Measurements from ENCODE around the gene MLEC.

The MLEC gene

DNA sequence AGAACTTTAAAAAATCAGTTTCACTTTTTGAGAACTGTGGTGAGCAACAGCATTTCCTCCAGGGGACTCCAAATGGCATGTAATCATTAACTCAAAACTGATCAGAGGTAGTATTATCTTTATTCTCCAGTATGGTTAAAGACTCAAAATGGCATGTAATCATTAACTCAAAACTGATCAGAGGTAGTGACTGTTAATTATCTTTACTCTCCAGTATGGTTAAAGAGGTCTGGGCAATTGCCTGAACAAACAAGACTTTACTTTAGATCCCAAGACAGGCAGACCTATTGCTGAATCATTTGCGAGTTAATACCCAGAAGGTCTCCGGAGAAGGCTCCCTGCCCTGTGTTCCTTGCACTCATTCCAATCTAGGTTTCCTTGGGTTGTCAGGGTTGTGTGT is 32.1 kb downstream of the MLEC start:
- H3K36me3 ChIP-seq (ENCODE audit: control insufficient read depth, low read length), result peaks cover 83% of the 10 kb centered on the region
- no peak overlapping the region for H3K27ac ChIP-seq (ENCODE audit: low read depth, low read length)

DNA sequence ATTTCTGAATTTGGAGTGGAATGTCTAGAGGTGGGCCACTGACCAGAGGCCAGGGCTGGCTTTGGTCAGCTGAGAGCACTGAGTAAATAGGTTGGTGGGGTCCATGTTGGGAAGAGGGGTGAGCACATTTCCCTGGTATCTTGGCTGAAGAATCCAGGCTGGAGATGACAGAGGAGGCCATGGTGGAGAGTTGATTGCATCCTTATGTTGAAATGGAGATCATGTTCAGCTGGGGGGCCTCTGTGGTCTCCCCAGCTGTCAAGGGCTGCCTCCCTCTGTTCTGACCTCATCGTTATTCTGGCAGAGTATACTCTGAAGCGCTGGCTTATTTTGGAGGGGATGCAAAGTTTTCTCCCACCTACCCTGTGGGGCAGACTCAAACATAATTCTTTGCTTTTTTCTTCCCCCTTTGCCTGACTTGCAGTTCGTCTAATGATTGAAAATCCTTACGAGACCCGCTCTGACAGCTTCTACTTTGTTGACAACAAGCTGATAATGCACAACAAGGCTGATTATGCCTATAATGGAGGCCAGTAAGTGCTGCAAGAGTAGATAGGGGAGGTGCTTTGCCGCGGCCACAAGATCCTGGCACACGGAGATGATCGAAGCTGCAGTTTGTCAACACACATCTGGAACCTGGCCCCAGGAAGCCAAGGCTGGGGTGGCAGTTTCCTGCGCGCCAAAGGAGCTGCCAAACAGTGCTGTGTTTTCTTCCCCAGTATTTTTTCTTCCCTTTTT is 32.7 kb downstream of the MLEC start:
- Histone ChIP-seq H4K20me1 (ENCODE audit: control insufficient read depth, insufficient read depth, low read depth, low read length) (peaks cover 12% of the 10 kb centered on the region), H3K4me2 (ENCODE audit: low read length) (no peak overlapping the region), H3K27ac (ENCODE audit: low read depth, low read length) (no peak overlapping the region), H3K9me3 (ENCODE audit: control insufficient read depth, insufficient read depth, low read length) (no peaks in the 10 kb centered on the region), H3K9me2 (replicated peaks; ENCODE audit: control insufficient read depth, low read length) (no peaks in the 10 kb centered on the region), H3F3A (ENCODE audit: control insufficient read depth, insufficient read depth) (no peaks in the 10 kb centered on the region), H3K36me3 (ENCODE audit: control insufficient read depth, low read length) (peaks cover 83% of the 10 kb centered on the region), H3K79me2 (ENCODE audit: control insufficient read depth, low read length) (no peaks in the 10 kb centered on the region), H3K4me1 (ENCODE audit: control insufficient read depth, low read length) (peaks cover 20% of the 10 kb centered on the region), H3K27me3 (ENCODE audit: control insufficient read depth, low read length) (no peaks in the 10 kb centered on the region), H3K4me3 (ENCODE audit: low read length) (no peak overlapping the region)
- TF ChIP-seq EZH2phosphoT487 (IDR thresholded peaks at IDR 0.05; ENCODE audit: borderline replicate concordance, low read length), result no peak
- TF ChIP-seq, protein P1, sequence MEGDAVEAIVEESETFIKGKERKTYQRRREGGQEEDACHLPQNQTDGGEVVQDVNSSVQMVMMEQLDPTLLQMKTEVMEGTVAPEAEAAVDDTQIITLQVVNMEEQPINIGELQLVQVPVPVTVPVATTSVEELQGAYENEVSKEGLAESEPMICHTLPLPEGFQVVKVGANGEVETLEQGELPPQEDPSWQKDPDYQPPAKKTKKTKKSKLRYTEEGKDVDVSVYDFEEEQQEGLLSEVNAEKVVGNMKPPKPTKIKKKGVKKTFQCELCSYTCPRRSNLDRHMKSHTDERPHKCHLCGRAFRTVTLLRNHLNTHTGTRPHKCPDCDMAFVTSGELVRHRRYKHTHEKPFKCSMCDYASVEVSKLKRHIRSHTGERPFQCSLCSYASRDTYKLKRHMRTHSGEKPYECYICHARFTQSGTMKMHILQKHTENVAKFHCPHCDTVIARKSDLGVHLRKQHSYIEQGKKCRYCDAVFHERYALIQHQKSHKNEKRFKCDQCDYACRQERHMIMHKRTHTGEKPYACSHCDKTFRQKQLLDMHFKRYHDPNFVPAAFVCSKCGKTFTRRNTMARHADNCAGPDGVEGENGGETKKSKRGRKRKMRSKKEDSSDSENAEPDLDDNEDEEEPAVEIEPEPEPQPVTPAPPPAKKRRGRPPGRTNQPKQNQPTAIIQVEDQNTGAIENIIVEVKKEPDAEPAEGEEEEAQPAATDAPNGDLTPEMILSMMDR (IDR thresholded peaks at IDR 0.05; ENCODE audit: low read depth, low read length, poor library complexity, severe bottlenecking), result no peak

More for the DNA sequence above, 32.1 kb downstream of the MLEC start:
- Histone ChIP-seq H3K4me1 (ENCODE audit: control insufficient read depth, low read length) (peaks cover 21% of the 10 kb centered on the region), H3K4me3 (ENCODE audit: low read length) (no peak overlapping the region), H4K20me1 (ENCODE audit: control insufficient read depth, insufficient read depth, low read depth, low read length) (peaks cover 12% of the 10 kb centered on the region), H3K9me3 (ENCODE audit: control insufficient read depth, insufficient read depth, low read length) (no peaks in the 10 kb centered on the region), H3K9me2 (replicated peaks; ENCODE audit: control insufficient read depth, low read length) (no peaks in the 10 kb centered on the region), H3K79me2 (ENCODE audit: control insufficient read depth, low read length) (no peaks in the 10 kb centered on the region), H3F3A (ENCODE audit: control insufficient read depth, insufficient read depth) (no peaks in the 10 kb centered on the region), H3K27me3 (ENCODE audit: control insufficient read depth, low read length) (no peaks in the 10 kb centered on the region), H3K4me2 (ENCODE audit: low read length) (no peak overlapping the region)
- TF ChIP-seq EZH2phosphoT487 (IDR thresholded peaks at IDR 0.05; ENCODE audit: borderline replicate concordance, low read length), result no peak
- TF ChIP-seq, protein P1 (IDR thresholded peaks at IDR 0.05; ENCODE audit: low read depth, low read length, poor library complexity, severe bottlenecking), result no peak

DNA sequence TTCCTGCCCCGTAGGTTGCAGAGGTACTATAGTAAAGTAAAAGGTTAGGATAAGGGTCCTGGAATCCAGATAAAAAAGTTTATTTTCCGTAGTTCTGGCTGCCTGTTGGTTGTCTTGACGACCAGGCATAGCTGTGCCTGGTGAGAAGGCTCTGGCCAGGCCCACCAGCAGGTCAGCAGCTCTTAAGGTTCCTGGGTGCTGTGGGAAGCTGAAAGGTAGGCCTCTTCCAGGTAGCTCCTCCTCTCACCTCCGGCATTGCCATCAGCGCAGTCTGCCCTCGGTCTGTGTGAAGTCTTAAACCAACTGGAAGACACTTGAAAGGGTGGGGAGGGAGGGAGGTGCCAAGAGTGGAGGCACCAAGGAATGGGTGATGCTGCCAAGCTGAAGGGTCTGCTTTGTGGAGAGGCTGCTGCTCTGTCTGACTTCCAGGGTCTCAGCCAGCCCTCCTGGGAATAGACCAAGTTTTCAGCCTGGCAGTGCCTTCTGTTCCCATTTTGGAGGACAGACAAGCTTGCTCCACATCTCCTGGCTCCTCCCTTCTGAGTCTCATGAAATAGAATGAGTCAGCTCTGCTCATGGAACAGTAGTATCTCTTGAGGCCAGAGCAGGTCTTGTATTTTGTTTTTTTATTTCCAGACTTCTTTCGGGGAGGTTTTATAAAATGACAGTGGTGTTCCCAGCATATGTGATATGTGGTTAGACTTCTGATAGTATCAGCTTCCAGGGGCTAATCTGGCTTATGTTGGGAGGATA is 33.5 kb downstream of the MLEC start:
- Histone ChIP-seq H3K9me3 (ENCODE audit: control insufficient read depth, insufficient read depth, low read length) (no peaks in the 10 kb centered on the region), H3K4me1 (ENCODE audit: control insufficient read depth, low read length) (peaks cover 26% of the 10 kb centered on the region), H3F3A (ENCODE audit: control insufficient read depth, insufficient read depth) (no peaks in the 10 kb centered on the region), H3K36me3 (ENCODE audit: control insufficient read depth, low read length) (peaks cover 78% of the 10 kb centered on the region), H3K9me2 (replicated peaks; ENCODE audit: control insufficient read depth, low read length) (no peaks in the 10 kb centered on the region), H4K20me1 (ENCODE audit: control insufficient read depth, insufficient read depth, low read depth, low read length) (peaks cover 12% of the 10 kb centered on the region), H3K27me3 (ENCODE audit: control insufficient read depth, low read length) (no peaks in the 10 kb centered on the region), H3K4me2 (ENCODE audit: low read length) (no peak overlapping the region), H3K79me2 (ENCODE audit: control insufficient read depth, low read length) (no peaks in the 10 kb centered on the region), H3K4me3 (ENCODE audit: low read length) (no peak overlapping the region), H3K27ac (ENCODE audit: low read depth, low read length) (no peak overlapping the region)
- no peak for TF ChIP-seq EZH2phosphoT487 (IDR thresholded peaks at IDR 0.05; ENCODE audit: borderline replicate concordance, low read length)
- TF ChIP-seq, protein P1 (IDR thresholded peaks at IDR 0.05; ENCODE audit: low read depth, low read length, poor library complexity, severe bottlenecking), result no peak
